Brain microvascular endothelial cell (primary cell): ENCODE measurements around the gene TMCC1.

ENCODE experiments used
- DNase-seq: peaks from one replicate; pipeline ENCODE4 v3.0.0-alpha.2; 2020
- H3K27ac ChIP-seq: fragments of 250-450 bp; sonication (Bioruptor Pico); 2 replicates; pipeline ENCODE4 v1.5.1; 2020; ENCODE audit warnings: mild to moderate bottlenecking, moderate library complexity
- H3K27me3 ChIP-seq: fragments of 250-450 bp; sonication (Bioruptor Pico); replicated peaks from 2 replicates; pipeline ENCODE4 v1.5.1; 2020; ENCODE audit warnings: mild to moderate bottlenecking
- H3K36me3 ChIP-seq: fragments of 250-450 bp; sonication (Bioruptor Pico); replicated peaks from 2 replicates; pipeline ENCODE4 v1.5.1; 2020; ENCODE audit warnings: mild to moderate bottlenecking
- H3K4me3 ChIP-seq: 2 replicates; pipeline ENCODE4 v1.5.1; 2011; ENCODE audit warnings: low read depth, mild to moderate bottlenecking, control low read depth, low read length, moderate library complexity
- CTCF ChIP-seq: IDR thresholded peaks from 2 replicates; pipeline ENCODE4 v1.5.1; 2011; ENCODE audit warnings: low read depth, mild to moderate bottlenecking, moderate library complexity, low read length, control low read depth, inconsistent platforms; ENCODE audit errors: missing control alignments
- in situ Hi-C: cut with HindIII; loops from 2 replicates; pipeline ENCODE4 v1.10.0; 2017; ENCODE audit warnings: low sequenced_read_pairs, low pct_ligation_motif_present

The TMCC1 gene

GRCh38 chr3:129662191-129662608, 231.3 kb downstream of the TMCC1 start:
- H3K27me3 ChIP-seq = no peaks in the 10 kb centered on the region
- no peak overlapping the region for H3K27ac ChIP-seq
- in situ Hi-C loops = no loop called here
- H3K36me3 ChIP-seq = no peaks in the 10 kb centered on the region
- DNase-seq = no peak
- no peak for TF ChIP-seq CTCF
- no peak overlapping the region for H3K4me3 ChIP-seq

- no peak for DNase-seq
- H3K27ac ChIP-seq = no peak overlapping the region
- in situ Hi-C loops = no loop called here
- H3K36me3 ChIP-seq = no peaks in the 10 kb centered on the region
- no peaks in the 10 kb centered on the region for H3K27me3 ChIP-seq
- H3K4me3 ChIP-seq = no peak overlapping the region
- no peak for TF ChIP-seq CTCF
These were observed 231.7 kb downstream of the TMCC1 start for GRCh38 chr3:129661766-129662165.

- TF ChIP-seq CTCF = no peak
- in situ Hi-C loops = no loop called here
- DNase-seq = no peak
- no peaks in the 10 kb centered on the region for H3K36me3 ChIP-seq
- no peak overlapping the region for H3K27ac ChIP-seq
- no peaks in the 10 kb centered on the region for H3K27me3 ChIP-seq
- no peak overlapping the region for H3K4me3 ChIP-seq
These were observed 235.2 kb downstream of the TMCC1 start for GRCh38 chr3:129658110-129658843.

GRCh38 chr3:129657261-129658046, 236.1 kb downstream of the TMCC1 start:
- TF ChIP-seq CTCF = no peak
- no peak overlapping the region for H3K27ac ChIP-seq
- in situ Hi-C loops = no loop called here
- no peak for DNase-seq
- H3K27me3 ChIP-seq = no peaks in the 10 kb centered on the region
- H3K4me3 ChIP-seq = no peak overlapping the region
- H3K36me3 ChIP-seq = no peaks in the 10 kb centered on the region

GRCh38 chr3:129656659-129657247, 236.8 kb downstream of the TMCC1 start:
- no peak for TF ChIP-seq CTCF
- DNase-seq = no peak
- in situ Hi-C loops = no loop called here
- no peaks in the 10 kb centered on the region for H3K27me3 ChIP-seq
- no peaks in the 10 kb centered on the region for H3K36me3 ChIP-seq
- H3K27ac ChIP-seq = no peak overlapping the region
- H3K4me3 ChIP-seq = no peak overlapping the region
